NCI-H1694 (cell line): ENCODE data around the gene KLHL18.
"Not testable (repeated sequence)": the region's sequence is repeated elsewhere in the genome, so short reads cannot be mapped to it uniquely, and the experiment has no call there.

Experiments
- DNase-seq: peaks from one replicate; lab custom pipeline; 2025; lab: John Stamatoyannopoulos, UW

The KLHL18 gene

GRCh38 chr3:47274652-47275051 is 8.1 kb upstream of the KLHL18 start:
- DNase-seq = no peak

GRCh38 chr3:47276558-47276957 is 6.2 kb upstream of the KLHL18 start:
- DNase-seq = no peak

- DNase-seq = no peak
Observed at GRCh38 chr3:47280519-47280918, 2.2 kb upstream of the KLHL18 start.

- DNase-seq = no peak
Observed at GRCh38 chr3:47283193-47283537, 421 bp downstream of the KLHL18 start.

GRCh38 chr3:47283591-47284364 is 1.0 kb downstream of the KLHL18 start:
- no peak for DNase-seq

GRCh38 chr3:47288966-47289910 is 6.5 kb downstream of the KLHL18 start:
- no peak for DNase-seq

GRCh38 chr3:47291158-47291753 is 8.5 kb downstream of the KLHL18 start:
- no peak for DNase-seq

- not testable (repeated sequence) for DNase-seq
Observed at GRCh38 chr3:47291754-47292420, 9.1 kb downstream of the KLHL18 start.

- DNase-seq = no peak
Observed at GRCh38 chr3:47293822-47294221, 11.1 kb downstream of the KLHL18 start.

- no peak for DNase-seq
Observed at GRCh38 chr3:47294392-47294791, 11.6 kb downstream of the KLHL18 start.

- DNase-seq = no peak
Observed at GRCh38 chr3:47295322-47295721, 12.6 kb downstream of the KLHL18 start.

GRCh38 chr3:47295976-47296375 is 13.2 kb downstream of the KLHL18 start:
- no peak for DNase-seq

- DNase-seq = no peak
Observed at GRCh38 chr3:47296562-47297302, 14.0 kb downstream of the KLHL18 start.

- no peak for DNase-seq
Observed at GRCh38 chr3:47298439-47298838, 15.7 kb downstream of the KLHL18 start.

- DNase-seq = no peak
Observed at GRCh38 chr3:47299381-47300318, 16.9 kb downstream of the KLHL18 start.

GRCh38 chr3:47301456-47301855 is 18.7 kb downstream of the KLHL18 start:
- no peak for DNase-seq

- no peak for DNase-seq
Observed at GRCh38 chr3:47306022-47306421, 23.3 kb downstream of the KLHL18 start.

- DNase-seq = not testable (repeated sequence)
Observed at GRCh38 chr3:47309231-47309630, 26.5 kb downstream of the KLHL18 start.

GRCh38 chr3:47310391-47310790 is 27.6 kb downstream of the KLHL18 start:
- DNase-seq = no peak

GRCh38 chr3:47313341-47314055 is 30.8 kb downstream of the KLHL18 start:
- no peak for DNase-seq
